ENCODE data around the gene DNM2.
A peak's percentile ranks its signal among the peaks of the same experiment; 100 is the strongest.

DNM2 gene

GRCh38 chr19:10688545-10689280 is 29.2 kb upstream of the DNM2 start:
- DNase-seq (ENCODE audit: insufficient read length, low spot score) (no peak), FAIRE-seq (no peak)

- DNase-seq (ENCODE audit: insufficient read length, low spot score): no peak
- peak; percentile 13 for FAIRE-seq
Observed at GRCh38 chr19:10690341-10690781, 27.5 kb upstream of the DNM2 start.

GRCh38 chr19:10691178-10691881 is 26.5 kb upstream of the DNM2 start:
- FAIRE-seq: no peak

GRCh38 chr19:10691883-10692282 is 26.0 kb upstream of the DNM2 start:
- DNase-seq (ENCODE audit: insufficient read length, low spot score) (no peak), FAIRE-seq (no peak)

More at GRCh38 chr19:10691178-10691881, 26.5 kb upstream of the DNM2 start:
- no peak for DNase-seq (ENCODE audit: insufficient read length, low spot score)

- peak; percentile 33 for FAIRE-seq
- no peak for DNase-seq (ENCODE audit: insufficient read length, low spot score)
Observed at GRCh38 chr19:10692673-10693264, 25.1 kb upstream of the DNM2 start.

GRCh38 chr19:10694706-10695307 is 23.1 kb upstream of the DNM2 start:
- FAIRE-seq (no peak), DNase-seq (ENCODE audit: insufficient read length, low spot score) (no peak)

GRCh38 chr19:10695401-10696398 is 22.2 kb upstream of the DNM2 start:
- DNase-seq (ENCODE audit: insufficient read length, low spot score) (peak; percentile 97), FAIRE-seq (peak; percentile 64)

- FAIRE-seq: no peak
- DNase-seq (ENCODE audit: insufficient read length, low spot score): peak; percentile 77
Observed at GRCh38 chr19:10699650-10700335, 18.1 kb upstream of the DNM2 start.

- FAIRE-seq (no peak), DNase-seq (ENCODE audit: insufficient read length, low spot score) (peak; percentile 29)
Observed at GRCh38 chr19:10701955-10702525, 15.8 kb upstream of the DNM2 start.

- FAIRE-seq: no peak
- no peak for DNase-seq (ENCODE audit: insufficient read length, low spot score)
Observed at GRCh38 chr19:10706990-10707389, 10.9 kb upstream of the DNM2 start.

- FAIRE-seq: no peak
Observed at GRCh38 chr19:10707440-10707839, 10.4 kb upstream of the DNM2 start.

GRCh38 chr19:10708291-10708690 is 9.6 kb upstream of the DNM2 start:
- FAIRE-seq (no peak), DNase-seq (ENCODE audit: insufficient read length, low spot score) (no peak)

More at GRCh38 chr19:10707440-10707839, 10.4 kb upstream of the DNM2 start:
- no peak for DNase-seq (ENCODE audit: insufficient read length, low spot score)

GRCh38 chr19:10712045-10712444 is 5.8 kb upstream of the DNM2 start:
- FAIRE-seq (no peak), DNase-seq (ENCODE audit: insufficient read length, low spot score) (no peak)

- DNase-seq (ENCODE audit: insufficient read length, low spot score) (no peak), FAIRE-seq (no peak)
Observed at GRCh38 chr19:10712754-10713153, 5.1 kb upstream of the DNM2 start.

- FAIRE-seq: no peak
- no peak for DNase-seq (ENCODE audit: insufficient read length, low spot score)
Observed at GRCh38 chr19:10713317-10713716, 4.6 kb upstream of the DNM2 start.

- no peak for DNase-seq (ENCODE audit: insufficient read length, low spot score)
- no peak for FAIRE-seq
Observed at GRCh38 chr19:10717054-10717355, 874 bp upstream of the DNM2 start.

GRCh38 chr19:10718205-10719196 is 622 bp downstream of the DNM2 start:
- DNase-seq (ENCODE audit: insufficient read length, low spot score) (no peak), FAIRE-seq (peak; percentile 54)

GRCh38 chr19:10719466-10719961 is 1.6 kb downstream of the DNM2 start:
- DNase-seq (ENCODE audit: insufficient read length, low spot score): no peak
- FAIRE-seq: no peak

Data from HTR-8/SVneo (cell line).